Frontal cortex (tissue), 4 donors: Measurements from ENCODE around the gene ATP8A2. TPM values are rescaled to one million over a fixed set of nuclear protein-coding genes. Genes with fewer than 3 reads are reported as not detected.
"Not testable (repeated sequence)": the region's sequence is repeated elsewhere in the genome, so short reads cannot be mapped to it uniquely, and the experiment has no call there.

Experiments
- DNase-seq, 2 donors: peaks; one replicate each; pipeline ENCODE4 v3.0.0; 2012; ENCODE audit warnings: low spot score in 2 of 2
- FAIRE-seq: peaks from 2 replicates; lab custom pipeline; 2012; peaks lifted over from hg19 to GRCh38; lab: Jason Lieb, UNC
- total RNA-seq: library from RNA; depleted of rRNA; stranded (reverse); fragments of >200 nt; gene quantifications from one replicate; pipeline ENCODE4 v1.2.3, GENCODE V29; 2014
- donor health status: control.
- donor health status: control.
- donor health status: control.

Gene ATP8A2
- total RNA-seq, 1 donor from 2014 or later = 63.6 TPM

- FAIRE-seq, DNase-seq: not testable (repeated sequence)
Measured at GRCh38 chr13:25827221-25827620, 455.4 kb downstream of the ATP8A2 start.

- FAIRE-seq = no peak
- DNase-seq = no peak
Measured at GRCh38 chr13:25827831-25828465, 456.2 kb downstream of the ATP8A2 start.

GRCh38 chr13:25833761-25834160, 462.0 kb downstream of the ATP8A2 start:
- FAIRE-seq (no peak), DNase-seq (no peak)

- DNase-seq (no peak), FAIRE-seq (no peak)
Measured at GRCh38 chr13:25836574-25837336, 465.0 kb downstream of the ATP8A2 start.

GRCh38 chr13:25839371-25839770, 467.6 kb downstream of the ATP8A2 start:
- no peak for DNase-seq
- no peak for FAIRE-seq

GRCh38 chr13:25840261-25840660, 468.5 kb downstream of the ATP8A2 start:
- FAIRE-seq = no peak

GRCh38 chr13:25840931-25841330, 469.2 kb downstream of the ATP8A2 start:
- DNase-seq (no peak), FAIRE-seq (no peak)

More at GRCh38 chr13:25840261-25840660, 468.5 kb downstream of the ATP8A2 start:
- DNase-seq = no peak

- FAIRE-seq = no peak
- DNase-seq = no peak
Measured at GRCh38 chr13:25843692-25844091, 471.9 kb downstream of the ATP8A2 start.

- DNase-seq (no peak), FAIRE-seq (no peak)
Measured at GRCh38 chr13:25844559-25845434, 473.0 kb downstream of the ATP8A2 start.

- no peak for FAIRE-seq
- DNase-seq = no peak
Measured at GRCh38 chr13:25846222-25846984, 474.6 kb downstream of the ATP8A2 start.

- FAIRE-seq = no peak
- no peak for DNase-seq
Measured at GRCh38 chr13:25847145-25847544, 475.4 kb downstream of the ATP8A2 start.

- DNase-seq = no peak
- no peak for FAIRE-seq
Measured at GRCh38 chr13:25847635-25848626, 476.2 kb downstream of the ATP8A2 start.

GRCh38 chr13:25848812-25849745, 477.3 kb downstream of the ATP8A2 start:
- no peak for FAIRE-seq
- no peak for DNase-seq

GRCh38 chr13:25857830-25858229, 486.1 kb downstream of the ATP8A2 start:
- DNase-seq (no peak), FAIRE-seq (no peak)

- no peak for FAIRE-seq
- DNase-seq = no peak
Measured at GRCh38 chr13:25859528-25859927, 487.8 kb downstream of the ATP8A2 start.

GRCh38 chr13:25860265-25860664, 488.5 kb downstream of the ATP8A2 start:
- no peak for DNase-seq
- FAIRE-seq = no peak

- no peak for FAIRE-seq
- DNase-seq = no peak
Measured at GRCh38 chr13:25860862-25861261, 489.1 kb downstream of the ATP8A2 start.

GRCh38 chr13:25862156-25862555, 490.4 kb downstream of the ATP8A2 start:
- DNase-seq (no peak), FAIRE-seq (no peak)
